Ishikawa (cell line): ENCODE results near the gene GATAD1.

Source experiments
- CEBPB ChIP-seq: IDR thresholded peaks from 2 replicates; pipeline ENCODE4 v1.6.1; 2012
- CREB1 ChIP-seq: IDR thresholded peaks from 2 replicates; pipeline ENCODE4 v1.6.1; 2012; ENCODE audit warnings: low read depth
- EGR1 ChIP-seq: IDR thresholded peaks from 2 replicates; pipeline ENCODE4 v1.6.1; 2012
- EP300 ChIP-seq: IDR thresholded peaks from 2 replicates; pipeline ENCODE4 v1.6.1; 2012; ENCODE audit warnings: borderline replicate concordance
- FOXM1 ChIP-seq: IDR thresholded peaks from 2 replicates; pipeline ENCODE4 v1.6.1; 2012; ENCODE audit warnings: low read depth, borderline replicate concordance
- MAX ChIP-seq: IDR thresholded peaks from 2 replicates; pipeline ENCODE4 v1.6.1; 2012
- NFIC ChIP-seq: IDR thresholded peaks from 2 replicates; pipeline ENCODE4 v1.6.1; 2012
- RAD21 ChIP-seq: IDR thresholded peaks from 2 replicates; pipeline ENCODE4 v1.6.1; 2012; ENCODE audit warnings: low read depth
- TAF1 ChIP-seq: IDR thresholded peaks from 2 replicates; pipeline ENCODE4 v1.6.1; 2012; ENCODE audit warnings: low read depth, mild to moderate bottlenecking
- TCF12 ChIP-seq: IDR thresholded peaks from 2 replicates; pipeline ENCODE4 v1.6.1; 2012; ENCODE audit warnings: low read depth
- TEAD4 ChIP-seq: IDR thresholded peaks from 2 replicates; pipeline ENCODE4 v1.6.1; 2012
- USF1 ChIP-seq: IDR thresholded peaks from 2 replicates; pipeline ENCODE4 v1.6.1; 2012
- YY1 ChIP-seq: IDR thresholded peaks from 2 replicates; pipeline ENCODE4 v1.6.1; 2012; ENCODE audit warnings: low read depth
- ZBTB7A ChIP-seq: IDR thresholded peaks from 2 replicates; pipeline ENCODE4 v1.6.1; 2012; ENCODE audit warnings: low read depth
- TF ChIP-seq, protein P1 (sequence below): IDR thresholded peaks from 2 replicates; pipeline ENCODE4 v1.6.1; 2012; ENCODE audit warnings: low read depth, mild to moderate bottlenecking

Gene GATAD1

GRCh38 chr7:92447345-92448204, at the start of gene GATAD1:
Gene GATAD1, plus strand, starts transcription at chr7:92447482. Its CDS starts 248 bp downstream, at chr7:92447730.
- 0 out of 2 replicates have a peak, but pooled peaks have one; percentile 15 for TF ChIP-seq CREB1
- peak; percentile 26; the same call in 1 of the 2 replicates for TF ChIP-seq TEAD4
- peak; percentile 10; the same call in 1 of the 2 replicates for TF ChIP-seq EGR1
- TF ChIP-seq MAX, result peak; percentile 54
- TF ChIP-seq TAF1, result peak; percentile 95
- peak; percentile 91 for TF ChIP-seq USF1
- TF ChIP-seq YY1, result peak; percentile 79
- TF ChIP-seq TCF12, result peak; percentile 64; the same call in 1 of the 2 replicates
- TF ChIP-seq, protein P1, sequence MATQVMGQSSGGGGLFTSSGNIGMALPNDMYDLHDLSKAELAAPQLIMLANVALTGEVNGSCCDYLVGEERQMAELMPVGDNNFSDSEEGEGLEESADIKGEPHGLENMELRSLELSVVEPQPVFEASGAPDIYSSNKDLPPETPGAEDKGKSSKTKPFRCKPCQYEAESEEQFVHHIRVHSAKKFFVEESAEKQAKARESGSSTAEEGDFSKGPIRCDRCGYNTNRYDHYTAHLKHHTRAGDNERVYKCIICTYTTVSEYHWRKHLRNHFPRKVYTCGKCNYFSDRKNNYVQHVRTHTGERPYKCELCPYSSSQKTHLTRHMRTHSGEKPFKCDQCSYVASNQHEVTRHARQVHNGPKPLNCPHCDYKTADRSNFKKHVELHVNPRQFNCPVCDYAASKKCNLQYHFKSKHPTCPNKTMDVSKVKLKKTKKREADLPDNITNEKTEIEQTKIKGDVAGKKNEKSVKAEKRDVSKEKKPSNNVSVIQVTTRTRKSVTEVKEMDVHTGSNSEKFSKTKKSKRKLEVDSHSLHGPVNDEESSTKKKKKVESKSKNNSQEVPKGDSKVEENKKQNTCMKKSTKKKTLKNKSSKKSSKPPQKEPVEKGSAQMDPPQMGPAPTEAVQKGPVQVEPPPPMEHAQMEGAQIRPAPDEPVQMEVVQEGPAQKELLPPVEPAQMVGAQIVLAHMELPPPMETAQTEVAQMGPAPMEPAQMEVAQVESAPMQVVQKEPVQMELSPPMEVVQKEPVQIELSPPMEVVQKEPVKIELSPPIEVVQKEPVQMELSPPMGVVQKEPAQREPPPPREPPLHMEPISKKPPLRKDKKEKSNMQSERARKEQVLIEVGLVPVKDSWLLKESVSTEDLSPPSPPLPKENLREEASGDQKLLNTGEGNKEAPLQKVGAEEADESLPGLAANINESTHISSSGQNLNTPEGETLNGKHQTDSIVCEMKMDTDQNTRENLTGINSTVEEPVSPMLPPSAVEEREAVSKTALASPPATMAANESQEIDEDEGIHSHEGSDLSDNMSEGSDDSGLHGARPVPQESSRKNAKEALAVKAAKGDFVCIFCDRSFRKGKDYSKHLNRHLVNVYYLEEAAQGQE, result no peak
- no peak for TF ChIP-seq ZBTB7A

DNA sequence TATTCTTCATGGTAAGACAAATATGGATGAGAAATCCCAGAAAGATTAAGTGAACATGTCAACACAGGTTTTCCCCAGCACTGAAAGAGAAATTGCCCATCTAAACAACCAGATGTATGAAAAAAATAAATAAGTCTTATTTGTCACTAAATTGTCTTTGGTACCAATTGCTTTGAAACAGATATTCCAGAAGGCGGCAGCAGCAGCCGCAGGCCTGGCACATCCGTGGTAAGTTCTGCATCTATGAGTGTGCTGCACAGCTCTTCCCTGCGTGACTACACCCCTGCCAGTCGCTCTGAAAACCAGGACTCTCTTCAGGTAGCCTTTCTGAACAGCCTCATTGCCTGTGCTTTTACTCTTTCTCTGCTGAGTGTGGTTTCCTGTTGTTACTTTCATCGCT, 49.7 kb upstream of the GATAD1 start:
- no peak for TF ChIP-seq TCF12
- TF ChIP-seq TEAD4, result no peak
- TF ChIP-seq NFIC, result no peak
- no peak for TF ChIP-seq RAD21
- TF ChIP-seq, protein P1, result no peak
- TF ChIP-seq USF1, result no peak
- TF ChIP-seq ZBTB7A, result no peak
- no peak for TF ChIP-seq EP300
- no peak for TF ChIP-seq CREB1

- TF ChIP-seq EGR1 (no peak), CEBPB (no peak), FOXM1 (no peak), ZBTB7A (no peak), TCF12 (no peak), CREB1 (no peak)
Observed at GRCh38 chr7:92400013-92400412, 47.3 kb upstream of the GATAD1 start.

DNA sequence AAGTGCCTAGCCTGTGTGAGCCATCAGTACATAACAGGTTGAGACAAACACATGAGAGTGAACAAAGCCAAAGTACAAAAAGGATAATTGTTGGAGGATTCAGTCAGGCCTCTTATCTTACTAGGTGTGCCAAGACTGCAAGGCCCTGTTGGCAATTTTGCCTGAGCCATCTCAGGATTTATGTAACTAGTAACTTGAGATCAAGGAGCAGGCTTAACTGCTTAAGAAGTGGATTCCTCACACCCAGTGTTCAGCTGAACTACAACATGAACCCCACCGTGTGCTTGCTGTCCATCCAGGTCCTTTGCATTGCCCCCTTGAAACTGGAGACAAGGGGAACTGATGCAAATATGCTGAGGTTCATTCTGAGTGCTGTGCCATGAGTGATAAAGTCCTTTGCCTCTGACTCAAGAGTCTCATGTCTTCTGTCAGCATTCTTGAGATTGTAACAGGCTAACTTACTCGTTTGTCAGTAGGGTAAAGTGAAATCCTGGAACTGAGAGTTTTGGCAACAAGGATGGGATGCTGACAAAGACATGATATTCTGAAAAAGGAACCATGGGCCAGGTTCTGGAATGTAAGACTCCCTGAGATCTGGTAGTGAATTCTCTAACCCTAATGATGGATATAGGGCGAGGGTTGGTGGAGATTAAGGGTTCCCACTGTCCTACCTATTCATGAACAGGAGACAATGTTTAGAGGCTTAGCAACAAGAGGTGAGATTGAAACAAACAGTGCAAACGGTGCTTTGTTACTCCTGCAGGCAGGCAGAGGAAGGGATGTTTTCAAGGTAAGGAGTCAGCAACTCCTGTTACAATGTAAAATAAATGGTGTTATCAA, 44.1 kb upstream of the GATAD1 start:
- no peak for TF ChIP-seq USF1
- TF ChIP-seq EP300, result no peak
- TF ChIP-seq TCF12, result no peak
- no peak for TF ChIP-seq NFIC
- TF ChIP-seq FOXM1, result no peak
- no peak for TF ChIP-seq YY1
- no peak for TF ChIP-seq TAF1
- TF ChIP-seq CREB1, result no peak

DNA sequence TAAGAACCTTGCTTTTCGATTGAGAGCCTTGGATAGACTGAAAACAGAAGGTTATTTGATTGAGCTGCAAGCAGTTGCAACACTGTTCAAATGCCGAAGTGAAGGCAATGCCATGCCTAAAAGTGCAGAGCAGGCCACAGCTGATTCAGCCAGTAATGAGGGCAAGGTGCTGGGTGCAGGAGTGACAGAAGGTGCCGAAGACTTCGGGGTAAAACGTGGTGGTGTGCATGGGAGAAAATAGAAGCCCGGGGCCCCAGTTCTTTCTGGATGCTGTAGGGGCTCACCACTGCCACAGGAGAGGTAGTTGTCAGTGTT, 43.6 kb upstream of the GATAD1 start:
- TF ChIP-seq TCF12 (no peak), YY1 (no peak), NFIC (no peak), USF1 (no peak), TEAD4 (no peak), TAF1 (no peak), ZBTB7A (no peak), MAX (no peak), CREB1 (no peak)
- TF ChIP-seq, protein P1, result no peak
